ENCODE measurements around the gene TSPO2. TPM values are rescaled to one million over a fixed set of nuclear protein-coding genes. Genes with fewer than 3 reads are reported as not detected.
A peak's percentile ranks its signal among the peaks of the same experiment; 100 is the strongest.

Gene TSPO2
- total and polyA plus RNA-seq, 2 of the 13 experiments (the other 11 are each of a cell fraction or from before 2014, with no cell fraction given) = 0.55 TPM; not detected in 1

GRCh38 chr6:40997234-40997957 is 44.9 kb upstream of the TSPO2 start (continued):
- TF ChIP-seq SIN3A (IDR thresholded peaks at IDR 0.05; ENCODE audit: borderline replicate concordance, low read depth, low read length) (no peak), SP4 (CRISPR knock-in tag; IDR thresholded peaks at IDR 0.05) (no peak), RARA (CRISPR knock-in tag; IDR thresholded peaks at IDR 0.05) (peak; percentile 36; the same call in 1 of the 2 replicates), KMT2B (CRISPR knock-in tag; IDR thresholded peaks at IDR 0.05) (peak; percentile 47; the same call in 1 of the 2 replicates), TFDP2 (CRISPR knock-in tag; IDR thresholded peaks at IDR 0.05) (no peak), KLF16 (CRISPR knock-in tag; IDR thresholded peaks at IDR 0.05) (peak in 1 of 2 experiments; percentile 43; a peak in 1 of 4 replicates), GPBP1L1 (CRISPR knock-in tag; IDR thresholded peaks at IDR 0.05) (no peak), ZNF180 (CRISPR knock-in tag; IDR thresholded peaks at IDR 0.05; ENCODE audit: borderline replicate concordance, low read depth) (no peak), DMTF1 (CRISPR knock-in tag; IDR thresholded peaks at IDR 0.05) (no peak), SAP130 (CRISPR knock-in tag; IDR thresholded peaks at IDR 0.05; ENCODE audit: low read depth) (peak; percentile 17), ETV6 (CRISPR knock-in tag; conservative IDR thresholded peaks at IDR 0.05) (no peak), MXD3 (CRISPR knock-in tag; IDR thresholded peaks at IDR 0.05) (no peak), TP53 (CRISPR knock-in tag; conservative IDR thresholded peaks at IDR 0.05) (no peak), CCDC6 (CRISPR knock-in tag; IDR thresholded peaks at IDR 0.05) (no peak; the same call in 1 of the 2 replicates), RFX1 (IDR thresholded peaks at IDR 0.05) (peak; percentile 76), SALL1 (CRISPR knock-in tag; IDR thresholded peaks at IDR 0.05) (peak; percentile 72), U2AF2 (IDR thresholded peaks at IDR 0.05; ENCODE audit: low read depth, low read length) (no peak), ZNF891 (CRISPR knock-in tag; IDR thresholded peaks at IDR 0.05) (no peak)
- TF ChIP-seq, protein P1, sequence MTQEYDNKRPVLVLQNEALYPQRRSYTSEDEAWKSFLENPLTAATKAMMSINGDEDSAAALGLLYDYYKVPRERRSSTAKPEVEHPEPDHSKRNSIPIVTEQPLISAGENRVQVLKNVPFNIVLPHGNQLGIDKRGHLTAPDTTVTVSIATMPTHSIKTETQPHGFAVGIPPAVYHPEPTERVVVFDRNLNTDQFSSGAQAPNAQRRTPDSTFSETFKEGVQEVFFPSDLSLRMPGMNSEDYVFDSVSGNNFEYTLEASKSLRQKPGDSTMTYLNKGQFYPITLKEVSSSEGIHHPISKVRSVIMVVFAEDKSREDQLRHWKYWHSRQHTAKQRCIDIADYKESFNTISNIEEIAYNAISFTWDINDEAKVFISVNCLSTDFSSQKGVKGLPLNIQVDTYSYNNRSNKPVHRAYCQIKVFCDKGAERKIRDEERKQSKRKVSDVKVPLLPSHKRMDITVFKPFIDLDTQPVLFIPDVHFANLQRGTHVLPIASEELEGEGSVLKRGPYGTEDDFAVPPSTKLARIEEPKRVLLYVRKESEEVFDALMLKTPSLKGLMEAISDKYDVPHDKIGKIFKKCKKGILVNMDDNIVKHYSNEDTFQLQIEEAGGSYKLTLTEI (CRISPR knock-in tag; conservative IDR thresholded peaks at IDR 0.05) = no peak
- TF ChIP-seq, protein P2, sequence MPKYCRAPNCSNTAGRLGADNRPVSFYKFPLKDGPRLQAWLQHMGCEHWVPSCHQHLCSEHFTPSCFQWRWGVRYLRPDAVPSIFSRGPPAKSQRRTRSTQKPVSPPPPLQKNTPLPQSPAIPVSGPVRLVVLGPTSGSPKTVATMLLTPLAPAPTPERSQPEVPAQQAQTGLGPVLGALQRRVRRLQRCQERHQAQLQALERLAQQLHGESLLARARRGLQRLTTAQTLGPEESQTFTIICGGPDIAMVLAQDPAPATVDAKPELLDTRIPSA (CRISPR knock-in tag; IDR thresholded peaks at IDR 0.05; ENCODE audit: borderline replicate concordance) = no peak

Data from HepG2 (cell line).